Measurements from ENCODE around the gene TOM1.

- TF ChIP-seq EZH2 (IDR thresholded peaks at IDR 0.05; ENCODE audit: borderline replicate concordance, insufficient read depth, low read depth, low read length, poor library complexity, severe bottlenecking) = no peak
- no peak for TF ChIP-seq CTCF (IDR thresholded peaks at IDR 0.05)
These were observed 93.7 kb downstream of the TOM1 start for GRCh38 chr22:35393116-35394010.

Data from B cell (primary cell).